Left kidney (tissue), 2 donors: ENCODE results near the gene GNL1. TPM values are rescaled to one million over a fixed set of nuclear protein-coding genes. Genes with fewer than 3 reads are reported as not detected.

Experiments used
- DNase-seq: peaks from one replicate; pipeline ENCODE4 v3.0.0-alpha.2; 2013
- polyA plus RNA-seq: library from polyadenylated mRNA; unstranded; fragments of 120-200 nt; gene quantifications from one replicate; pipeline ENCODE4 v1.2.1, GENCODE V29; 2013; ENCODE audit not compliant: insufficient read length

Gene GNL1
- polyA plus RNA-seq, 1 donor: 98.1 TPM

GRCh38 chr6:30571075-30571761 lies 14.9 kb upstream of the GNL1 start, which contains the start of gene ABCF1:
Gene ABCF1, plus strand, starts transcription at chr6:30571442. Its CDS starts 46 bp downstream, at chr6:30571488.
- DNase-seq: peak; percentile 97

- no peak for DNase-seq
Observed at GRCh38 chr6:30570740-30571074, 14.4 kb upstream of the GNL1 start.

DNA sequence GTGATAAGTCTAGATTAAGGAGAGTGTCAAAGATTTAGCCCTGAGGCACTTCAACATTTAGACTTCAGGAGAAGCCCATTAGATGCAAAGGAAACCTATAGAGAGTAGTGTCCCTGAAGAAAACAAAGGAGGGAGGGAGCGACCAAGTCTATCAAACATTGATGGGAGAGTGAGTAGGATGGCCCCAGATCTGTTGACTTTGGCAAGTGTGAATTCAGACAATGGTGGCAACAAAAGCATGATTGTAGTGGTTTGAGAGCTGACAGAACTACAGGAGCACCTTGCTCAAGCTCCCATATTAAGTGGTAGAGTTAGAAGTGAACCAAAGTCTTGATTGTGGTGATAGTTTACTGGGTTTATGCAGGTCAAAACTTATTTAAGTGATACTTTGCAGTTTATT lies 14.0 kb upstream of the GNL1 start:
- no peak for DNase-seq

DNA sequence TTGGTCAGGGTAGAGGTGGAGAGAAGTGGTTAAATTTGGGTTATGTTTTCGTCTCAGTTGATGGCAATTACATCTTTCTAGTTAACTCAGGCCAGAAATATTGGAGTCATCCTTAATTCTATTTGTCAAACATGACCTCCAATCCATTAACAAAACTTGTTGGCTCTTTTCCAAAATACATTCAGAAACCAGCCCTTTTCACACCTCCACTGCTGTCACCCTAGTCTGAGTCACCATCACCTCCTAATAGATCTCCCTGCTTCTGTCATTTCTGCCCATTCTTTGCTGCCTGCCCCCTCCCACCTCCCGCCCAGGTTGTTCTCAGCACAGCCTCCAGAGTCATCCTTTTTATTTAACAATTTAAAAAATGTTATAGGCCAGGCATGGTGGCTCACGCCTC lies 12.0 kb upstream of the GNL1 start:
- DNase-seq: no peak

- no peak for DNase-seq
Observed at GRCh38 chr6:30565772-30566171, 9.5 kb upstream of the GNL1 start.

DNA sequence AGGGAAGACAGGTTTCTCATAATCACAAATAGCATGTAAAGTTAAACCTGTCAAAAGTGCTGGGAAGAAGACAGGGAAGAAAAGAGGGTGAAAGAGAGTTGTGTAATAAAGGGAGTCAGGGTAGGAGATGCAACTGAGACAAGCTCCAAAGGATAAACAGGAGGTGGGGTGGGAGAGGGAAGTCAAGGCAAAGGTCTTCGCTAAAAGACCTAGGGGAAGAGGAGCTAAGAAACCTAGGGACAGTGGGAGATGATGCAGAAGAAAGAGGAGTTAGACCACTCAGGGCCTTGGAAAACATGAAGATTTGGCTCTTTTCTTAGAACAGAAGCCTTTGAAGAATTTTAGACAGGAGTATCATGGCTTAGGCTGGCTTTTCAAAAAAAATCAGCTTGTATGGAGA lies 7.8 kb upstream of the GNL1 start:
- DNase-seq: no peak

DNA sequence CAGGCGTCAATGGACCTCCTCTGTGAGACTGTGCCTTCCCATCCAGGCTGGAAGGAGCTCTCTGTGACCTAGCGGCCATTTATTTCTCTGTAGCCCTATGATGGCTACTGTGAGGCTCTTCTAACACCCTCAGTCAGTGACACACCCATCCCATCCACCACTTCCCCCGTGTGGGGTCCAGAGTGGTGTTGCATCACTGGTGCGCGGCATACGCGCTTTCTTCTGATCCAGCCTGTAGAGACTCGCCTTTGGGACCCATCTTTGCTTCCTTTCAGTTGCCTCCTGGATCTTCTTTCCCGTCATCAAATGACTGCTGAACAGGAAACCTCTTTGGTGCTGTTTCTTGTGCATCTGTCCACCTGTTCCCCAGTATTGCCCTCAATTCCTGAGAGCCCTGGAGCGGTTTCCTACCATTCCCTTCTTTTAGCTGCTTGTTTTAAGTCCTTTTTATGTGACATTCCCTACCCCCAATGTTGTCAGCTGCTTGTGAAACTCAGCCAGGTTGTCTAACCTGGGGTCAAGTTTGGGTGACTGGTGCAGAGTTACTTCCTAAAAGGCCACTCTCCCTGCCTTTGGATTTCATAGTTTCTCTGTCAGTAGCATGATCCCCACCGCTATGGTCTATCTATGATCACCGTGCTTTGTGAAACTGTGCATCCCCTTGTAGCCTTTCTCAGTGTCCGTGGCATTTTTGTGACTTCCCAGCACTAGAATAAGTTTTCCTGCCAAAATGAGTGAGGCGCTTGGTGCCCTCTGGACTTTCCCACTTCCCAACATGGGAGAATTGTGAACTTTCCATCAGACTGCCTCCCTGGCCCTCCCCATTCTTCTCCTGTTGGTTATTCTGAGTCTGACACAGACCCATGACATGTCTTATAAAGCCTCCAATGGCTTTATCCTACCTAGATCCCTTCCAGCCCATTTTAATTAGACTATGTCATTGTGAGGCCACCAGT lies 6.5 kb upstream of the GNL1 start:
- no peak for DNase-seq

DNA sequence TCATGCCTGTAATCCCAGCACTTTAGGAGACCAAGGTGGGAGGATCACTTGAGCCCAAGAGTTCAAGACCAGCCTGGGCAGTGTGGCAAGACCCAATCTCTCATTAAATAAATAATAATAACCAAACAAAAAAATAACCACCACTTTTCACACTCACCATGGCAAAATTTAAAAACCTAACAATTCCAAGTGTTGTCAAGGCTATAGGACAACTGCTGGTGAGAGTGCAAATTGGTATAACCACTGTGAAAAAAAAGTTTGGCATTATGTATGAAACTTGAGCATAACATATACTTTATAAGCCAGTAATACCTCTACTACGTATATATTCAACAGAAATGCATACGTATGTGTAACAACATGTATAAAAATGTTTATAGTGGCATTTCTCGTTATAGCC lies 4.6 kb upstream of the GNL1 start:
- DNase-seq: no peak

DNA sequence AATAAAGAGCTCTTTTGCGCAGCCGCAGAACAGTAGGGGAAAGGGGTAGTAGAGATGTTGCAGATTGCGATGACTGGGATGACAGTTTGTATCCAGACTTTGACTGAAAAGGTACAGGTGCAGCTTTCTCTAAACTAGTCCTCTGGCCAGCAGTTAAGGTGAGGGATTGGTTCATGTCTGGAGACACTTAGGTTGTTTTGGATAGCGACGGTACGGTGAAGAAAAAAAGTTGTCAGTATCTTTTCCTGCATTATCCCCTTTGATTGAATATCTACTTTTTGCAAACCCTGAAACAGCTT lies 1.3 kb upstream of the GNL1 start:
- no peak for DNase-seq

GRCh38 chr6:30556906-30557682 lies 805 bp upstream of the GNL1 start, which contains the start of gene PRR3:
Gene PRR3, plus strand, starts transcription at chr6:30557295. Its CDS starts 50 bp downstream, at chr6:30557345.
- peak; percentile 90 for DNase-seq

DNA sequence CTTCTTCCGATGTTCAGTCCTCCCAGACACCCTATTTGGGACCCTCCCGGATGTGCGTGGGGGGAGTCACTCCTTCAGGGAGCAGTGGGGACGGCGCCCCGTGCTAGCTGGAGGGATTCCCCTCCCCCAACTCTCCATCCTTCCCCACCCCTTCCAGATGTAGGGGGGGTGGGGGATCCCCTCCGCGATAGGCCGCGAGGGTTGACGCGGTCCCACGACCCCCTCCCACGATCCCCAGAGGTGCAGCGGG lies 548 bp downstream of the GNL1 start:
- DNase-seq: peak; percentile 60

DNA sequence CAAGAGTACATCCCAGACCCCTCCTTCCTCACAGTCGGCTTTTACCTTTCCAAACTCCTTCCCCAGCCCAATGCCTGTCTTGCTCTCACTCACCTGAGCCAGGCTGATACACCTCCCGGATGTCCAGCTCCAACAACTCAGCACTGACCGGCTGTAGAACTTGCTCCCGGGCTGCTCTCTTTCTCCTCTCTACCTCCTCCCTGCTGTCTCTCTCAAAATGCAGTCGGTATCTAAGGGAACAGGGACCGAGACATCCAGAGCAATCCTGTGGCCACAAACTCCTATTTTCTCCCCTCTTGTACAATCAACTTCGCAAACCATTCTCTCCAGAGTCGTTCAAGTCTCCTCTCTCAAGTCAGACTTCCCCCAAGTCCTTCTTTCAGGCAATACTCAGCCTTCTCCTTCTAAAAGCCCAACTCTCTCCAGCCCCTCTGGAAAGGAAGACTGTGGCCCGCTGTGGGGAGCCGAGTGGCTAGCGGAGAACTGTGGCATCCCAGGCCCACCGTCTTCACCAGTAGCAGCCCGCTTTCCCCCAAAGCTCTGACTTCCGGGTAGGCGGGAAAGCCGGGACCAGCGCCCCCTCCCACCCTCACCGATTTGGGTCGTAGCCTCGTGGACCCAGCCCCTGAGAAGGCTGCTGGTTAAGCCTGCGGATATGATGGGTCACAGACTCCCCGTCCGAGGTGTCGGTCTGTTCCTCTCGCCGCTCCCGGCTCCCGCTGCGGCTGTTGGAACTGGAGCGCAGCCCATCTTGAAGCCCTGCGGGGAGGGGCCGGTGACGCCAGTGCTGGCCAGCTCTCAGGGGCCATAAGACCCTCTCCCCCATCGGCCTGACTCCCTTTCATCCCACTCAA lies 1.1 kb downstream of the GNL1 start:
- DNase-seq: no peak

DNA sequence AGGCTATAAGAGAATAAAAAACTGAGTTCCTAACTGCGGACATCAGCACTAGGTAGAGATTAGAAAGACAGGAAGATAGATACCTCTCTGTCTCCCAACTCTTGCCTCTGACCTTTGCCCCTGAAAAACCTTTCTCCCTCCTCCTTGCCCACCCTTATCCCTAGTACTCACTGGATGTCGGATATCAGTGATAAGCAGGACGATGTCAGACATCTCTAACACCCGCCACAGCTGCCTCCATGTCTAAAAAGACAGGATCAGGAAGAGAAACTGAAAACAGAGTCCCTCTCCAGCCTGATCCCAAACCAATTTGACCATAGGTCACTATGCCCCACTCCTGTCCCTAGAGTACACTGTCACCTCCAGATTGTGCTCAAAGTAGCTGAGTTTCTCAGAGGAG lies 1.9 kb downstream of the GNL1 start:
- DNase-seq: no peak

GRCh38 chr6:30548375-30548774 lies 7.9 kb downstream of the GNL1 start:
- DNase-seq: no peak

- no peak for DNase-seq
Observed at GRCh38 chr6:30547454-30547853, 8.8 kb downstream of the GNL1 start.

DNA sequence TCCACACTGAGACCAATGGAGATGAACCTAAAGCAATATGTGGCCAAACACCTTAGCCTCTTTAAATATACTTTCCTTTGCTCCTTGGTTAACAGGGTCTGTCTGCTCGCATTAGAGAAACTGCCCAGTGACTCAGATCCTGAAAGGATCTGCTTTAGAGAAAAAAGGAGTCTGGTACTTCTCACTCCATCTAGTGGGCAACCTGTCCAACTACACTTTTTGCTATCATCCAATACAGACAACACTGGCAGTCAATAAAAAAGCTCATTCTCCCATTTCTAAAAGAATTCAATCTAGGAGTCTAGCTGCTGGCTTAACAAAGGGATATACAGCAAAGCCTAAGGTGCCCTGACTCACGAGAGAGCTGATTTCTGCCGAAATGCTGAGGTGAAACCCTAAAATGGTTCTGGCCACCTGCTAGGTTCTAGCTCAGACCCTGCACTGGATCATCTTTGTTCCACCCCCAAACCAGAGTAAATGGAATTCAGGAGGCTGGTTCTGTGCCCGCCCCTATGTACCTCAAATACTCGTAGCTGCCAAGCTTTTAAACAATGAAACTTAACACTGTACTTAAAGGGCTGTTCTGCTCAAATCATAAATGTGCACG lies 11.5 kb downstream of the GNL1 start:
- DNase-seq: peak; percentile 45

DNA sequence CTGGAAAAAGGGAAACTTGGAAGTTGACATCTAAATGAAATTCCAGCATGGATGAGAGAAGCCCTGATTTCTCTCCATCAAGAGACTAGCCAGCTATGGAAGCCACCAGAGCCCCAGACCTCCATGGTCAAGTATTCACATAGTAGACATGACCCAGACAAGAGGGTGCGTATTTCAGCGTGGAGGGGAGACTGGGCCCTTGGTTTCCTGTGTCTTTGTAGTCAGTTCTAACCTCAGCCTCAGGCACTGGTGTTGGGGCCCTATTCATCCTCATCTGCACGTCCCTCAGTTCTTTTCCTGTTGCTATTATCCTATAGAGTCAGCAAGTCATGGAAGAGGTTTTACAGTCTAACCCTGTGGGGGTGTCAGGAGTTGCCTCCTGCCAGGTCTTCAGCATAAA lies 12.5 kb downstream of the GNL1 start:
- DNase-seq: no peak

- DNase-seq: no peak
Observed at GRCh38 chr6:30542915-30543314, 13.4 kb downstream of the GNL1 start.

DNA sequence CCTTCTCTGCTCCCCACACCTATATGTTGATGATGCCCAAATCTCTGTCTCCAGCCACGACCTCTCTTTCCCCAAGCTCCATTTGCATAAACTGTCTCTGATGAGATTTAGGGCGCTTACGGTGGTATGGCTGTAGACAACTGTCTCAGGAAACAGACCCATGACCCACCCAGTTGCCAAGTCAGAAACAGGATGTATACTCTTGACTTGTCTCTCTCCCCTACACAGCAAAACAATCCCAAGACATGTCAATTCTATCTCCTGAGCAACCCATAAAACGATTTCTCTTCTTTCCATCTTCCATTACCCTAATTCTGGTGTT lies 13.9 kb downstream of the GNL1 start:
- DNase-seq: no peak

GRCh38 chr6:30541515-30542403 lies 14.5 kb downstream of the GNL1 start:
- DNase-seq: peak; percentile 84

DNA sequence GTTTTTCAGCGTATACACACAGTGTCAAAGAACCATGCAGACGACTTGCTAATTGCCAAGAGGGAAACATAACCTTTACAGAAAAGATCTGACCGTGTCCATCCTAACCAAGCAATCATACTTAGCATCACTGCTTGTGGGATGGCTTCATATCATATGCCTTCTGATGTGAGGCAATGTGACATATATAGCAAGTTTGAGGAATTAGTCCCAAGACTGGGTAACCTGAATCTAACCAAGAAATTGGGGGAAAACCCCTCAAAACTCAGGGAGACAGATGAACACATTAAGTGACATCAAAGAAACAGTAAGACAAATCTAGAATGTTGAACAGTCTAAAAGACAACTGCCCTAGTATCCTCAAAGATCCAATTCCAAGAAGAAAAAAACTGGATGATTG lies 18.4 kb downstream of the GNL1 start:
- no peak for DNase-seq
